ENCODE measurements around the gene RIC8B. TPM values are rescaled to one million over a fixed set of nuclear protein-coding genes. Genes with fewer than 3 reads are reported as not detected.

The RIC8B gene
- total and polyA plus RNA-seq, 2 of the 13 experiments (the other 11 are each of a cell fraction or from before 2014, with no cell fraction given): 5.1 to 7.5 TPM

DNA sequence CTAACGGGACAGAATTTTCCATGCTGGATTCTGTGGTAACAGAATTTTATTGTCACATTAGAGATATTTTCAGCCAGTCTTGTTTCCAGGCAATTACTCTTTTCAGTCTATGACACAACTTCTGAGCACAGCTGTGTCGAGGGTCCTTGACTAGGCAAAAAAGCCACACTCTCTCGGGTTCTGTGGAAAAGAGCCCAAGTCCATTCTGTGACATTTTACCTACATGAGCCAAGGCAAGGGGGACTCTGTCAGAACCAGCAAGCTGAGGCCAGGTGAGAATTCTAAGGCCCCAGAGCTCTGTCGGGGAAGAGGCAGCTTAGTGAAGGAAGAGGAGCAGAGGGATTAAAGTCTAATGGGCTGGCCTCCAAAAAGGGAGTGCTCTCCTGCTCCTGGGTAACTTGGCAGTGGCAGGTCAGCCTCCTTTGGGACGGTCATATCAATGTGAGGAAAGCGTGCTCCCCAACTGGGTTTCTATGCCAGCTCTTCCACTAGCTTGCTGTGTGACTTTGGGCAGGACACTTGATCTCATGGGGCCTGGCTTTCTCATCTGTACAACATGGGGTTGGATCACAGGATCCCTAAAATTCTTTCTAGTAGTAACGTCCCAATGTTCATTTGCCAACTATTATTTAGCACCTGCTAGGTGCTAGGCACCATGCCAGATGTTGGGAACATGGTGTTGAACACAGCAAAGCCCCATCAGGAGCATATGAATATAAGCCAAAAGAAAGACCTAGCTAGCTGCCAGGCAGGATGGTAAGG, 16.0 kb upstream of the RIC8B start:
- intact Hi-C loops (cut with micrococcal nuclease; ENCODE audit: unreplicated experiment): no loop called here
- POLR2A ChIA-PET: no interaction called here
- peak; percentile 39 for ATAC-seq
- H3K36me3 ChIP-seq (replicated peaks in 1 of 2; ENCODE audit: control insufficient read depth in 1 of 2, insufficient read depth in 2 of 2, low read length in 2 of 2): no peaks in the 10 kb centered on the region
- in situ Hi-C loops (cut with HindIII; ENCODE audit: extremely low pct_ligation_motif_present, low pct_unique_long_range_greater_than_20kb): no loop called here
- H3K4me2 ChIP-seq (ENCODE audit: low read depth, low read length): peak overlapping the region; percentile 77
- H3K9me3 ChIP-seq (ENCODE audit: low read length): no peaks in the 10 kb centered on the region
- H3K4me1 ChIP-seq (ENCODE audit: insufficient read depth, low read length): peaks cover 42% of the 10 kb centered on the region
- no peak overlapping the region for H3K27ac ChIP-seq (ENCODE audit: extremely low read length, insufficient read depth, low read length)
- peak overlapping the region; percentile 2 for H2AFZ ChIP-seq (ENCODE audit: low read length)
- no TSS peak for BruUV-seq (replicated peaks)
- no peaks in the 10 kb centered on the region for H3K79me2 ChIP-seq (ENCODE audit: insufficient read depth, low read length)
- FAIRE-seq: no peak
- DNase-seq (ENCODE audit: low spot score): no peak
- no peaks in the 10 kb centered on the region for H4K20me1 ChIP-seq (ENCODE audit: insufficient read depth, low read length)
- CTCF ChIA-PET (ENCODE audit: low intra/inter-chr PET ratio, low total read pairs): no interaction called here
- peak overlapping the region in 2 of 3 experiments; percentile 24 to 41; a peak in 3 of 6 replicates for H3K4me3 ChIP-seq (replicated peaks in 1 of 3; ENCODE audit: insufficient read depth in 1 of 3, low read depth in 2 of 3, low read length in 3 of 3)
- no peaks in the 10 kb centered on the region; a peak in 1 of 5 replicates for H3K27me3 ChIP-seq (ENCODE audit: control insufficient read depth in 1 of 2, insufficient read depth in 2 of 2, low read length in 2 of 2)
- peak overlapping the region; percentile 41 for H3K9ac ChIP-seq (ENCODE audit: insufficient read depth, low read depth, low read length)
- WGBS (ENCODE audit: low lambda C conversion rate): 6% methylated on average over 7 of the region's 7 CpGs
- TF ChIP-seq, protein P1, sequence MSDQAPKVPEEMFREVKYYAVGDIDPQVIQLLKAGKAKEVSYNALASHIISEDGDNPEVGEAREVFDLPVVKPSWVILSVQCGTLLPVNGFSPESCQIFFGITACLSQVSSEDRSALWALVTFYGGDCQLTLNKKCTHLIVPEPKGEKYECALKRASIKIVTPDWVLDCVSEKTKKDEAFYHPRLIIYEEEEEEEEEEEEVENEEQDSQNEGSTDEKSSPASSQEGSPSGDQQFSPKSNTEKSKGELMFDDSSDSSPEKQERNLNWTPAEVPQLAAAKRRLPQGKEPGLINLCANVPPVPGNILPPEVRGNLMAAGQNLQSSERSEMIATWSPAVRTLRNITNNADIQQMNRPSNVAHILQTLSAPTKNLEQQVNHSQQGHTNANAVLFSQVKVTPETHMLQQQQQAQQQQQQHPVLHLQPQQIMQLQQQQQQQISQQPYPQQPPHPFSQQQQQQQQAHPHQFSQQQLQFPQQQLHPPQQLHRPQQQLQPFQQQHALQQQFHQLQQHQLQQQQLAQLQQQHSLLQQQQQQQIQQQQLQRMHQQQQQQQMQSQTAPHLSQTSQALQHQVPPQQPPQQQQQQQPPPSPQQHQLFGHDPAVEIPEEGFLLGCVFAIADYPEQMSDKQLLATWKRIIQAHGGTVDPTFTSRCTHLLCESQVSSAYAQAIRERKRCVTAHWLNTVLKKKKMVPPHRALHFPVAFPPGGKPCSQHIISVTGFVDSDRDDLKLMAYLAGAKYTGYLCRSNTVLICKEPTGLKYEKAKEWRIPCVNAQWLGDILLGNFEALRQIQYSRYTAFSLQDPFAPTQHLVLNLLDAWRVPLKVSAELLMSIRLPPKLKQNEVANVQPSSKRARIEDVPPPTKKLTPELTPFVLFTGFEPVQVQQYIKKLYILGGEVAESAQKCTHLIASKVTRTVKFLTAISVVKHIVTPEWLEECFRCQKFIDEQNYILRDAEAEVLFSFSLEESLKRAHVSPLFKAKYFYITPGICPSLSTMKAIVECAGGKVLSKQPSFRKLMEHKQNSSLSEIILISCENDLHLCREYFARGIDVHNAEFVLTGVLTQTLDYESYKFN (CRISPR knock-in tag; conservative IDR thresholded peaks at IDR 0.05): 0 out of 2 replicates have a peak, but pooled peaks have one; percentile 12
- peak; percentile 44; the same call in 1 of the 2 replicates for TF ChIP-seq ZNF263 (CRISPR knock-in tag; IDR thresholded peaks at IDR 0.05)
- TF ChIP-seq TBL1XR1 (IDR thresholded peaks at IDR 0.05; ENCODE audit: borderline replicate concordance, low read length, partially characterized antibody): no peak

Data from HepG2 (cell line).